PFSK-1 (cell line): ENCODE results near the gene VGLL2.

ENCODE experiments used
- POLR2AphosphoS5 ChIP-seq: IDR thresholded peaks from 2 replicates; pipeline ENCODE4 v1.6.1; 2012; ENCODE audit warnings: low read depth, mild to moderate bottlenecking, control low read depth, low read length, moderate library complexity
- REST ChIP-seq, 2 experiments: IDR thresholded peaks; 2 replicates each; pipeline versions ENCODE4 v1.6.1 to v1.8.0; 2011 to 2012; ENCODE audit warnings: low read depth in 2 of 2, low read length in 2 of 2, control low read depth in 1 of 2, inconsistent platforms in 1 of 2, mild to moderate bottlenecking in 1 of 2, moderate library complexity in 1 of 2; ENCODE audit not compliant: insufficient read depth in 1 of 2
- SIN3A ChIP-seq: IDR thresholded peaks from 2 replicates; pipeline ENCODE4 v1.6.1; 2012; ENCODE audit warnings: mild to moderate bottlenecking, low read length, moderate library complexity, borderline replicate concordance; ENCODE audit not compliant: insufficient read depth

GRCh38 chr6:117268924-117269323 lies 3.6 kb downstream of the VGLL2 start:
- no peak for TF ChIP-seq REST (IDR thresholded peaks at IDR 0.05; ENCODE audit: insufficient read depth in 1 of 2, low read depth in 2 of 2, low read length in 2 of 2)
- no peak for TF ChIP-seq SIN3A
- TF ChIP-seq POLR2AphosphoS5, result no peak
